Chondrocyte (in vitro differentiated cells): ENCODE data around the gene RMDN2. TPM values are rescaled to one million over a fixed set of nuclear protein-coding genes. Genes with fewer than 3 reads are reported as not detected.

Source experiments
- DNase-seq: peaks from one replicate; pipeline ENCODE4 v3.0.0; 2021; ENCODE audit warnings: mixed read lengths, low spot score
- H3K27ac Mint-ChIP-seq: one replicate; pipeline ENCODE4 v1.8.0; 2021; ENCODE audit warnings: mild to moderate bottlenecking, moderate library complexity, mixed read lengths; ENCODE audit not compliant: unreplicated experiment
- H3K27me3 Mint-ChIP-seq: 2 replicates; pipeline ENCODE4 v1.8.0; 2021; ENCODE audit warnings: low read depth, mixed read lengths
- H3K36me3 Mint-ChIP-seq: 2 replicates; pipeline ENCODE4 v1.8.0; 2021; ENCODE audit warnings: low read depth, mixed read lengths
- H3K4me1 Mint-ChIP-seq: 2 replicates; pipeline ENCODE4 v1.8.0; 2021; ENCODE audit warnings: low read depth, mild to moderate bottlenecking, mixed read lengths
- H3K4me3 Mint-ChIP-seq: one replicate; pipeline ENCODE4 v1.8.0; 2021; ENCODE audit warnings: mild to moderate bottlenecking, moderate library complexity, mixed read lengths; ENCODE audit not compliant: unreplicated experiment
- H3K9me3 Mint-ChIP-seq: 2 replicates; pipeline ENCODE4 v1.8.0; 2021; ENCODE audit warnings: low read depth, mixed read lengths
- total RNA-seq: library from RNA; stranded (reverse); gene quantifications from 3 replicates; pipeline ENCODE4 v1.2.1, GENCODE V29; 2021
- TF ChIP-seq, protein P1 (sequence below): fragments of 200-600 bp; sonication (generic); IDR thresholded peaks from 2 replicates; pipeline ENCODE4 v1.5.0; 2021; ENCODE audit warnings: antibody characterized with exemption, mild to moderate bottlenecking, moderate library complexity

The RMDN2 gene
- total RNA-seq, 1 donor from 2014 or later = 8.1 TPM

DNA sequence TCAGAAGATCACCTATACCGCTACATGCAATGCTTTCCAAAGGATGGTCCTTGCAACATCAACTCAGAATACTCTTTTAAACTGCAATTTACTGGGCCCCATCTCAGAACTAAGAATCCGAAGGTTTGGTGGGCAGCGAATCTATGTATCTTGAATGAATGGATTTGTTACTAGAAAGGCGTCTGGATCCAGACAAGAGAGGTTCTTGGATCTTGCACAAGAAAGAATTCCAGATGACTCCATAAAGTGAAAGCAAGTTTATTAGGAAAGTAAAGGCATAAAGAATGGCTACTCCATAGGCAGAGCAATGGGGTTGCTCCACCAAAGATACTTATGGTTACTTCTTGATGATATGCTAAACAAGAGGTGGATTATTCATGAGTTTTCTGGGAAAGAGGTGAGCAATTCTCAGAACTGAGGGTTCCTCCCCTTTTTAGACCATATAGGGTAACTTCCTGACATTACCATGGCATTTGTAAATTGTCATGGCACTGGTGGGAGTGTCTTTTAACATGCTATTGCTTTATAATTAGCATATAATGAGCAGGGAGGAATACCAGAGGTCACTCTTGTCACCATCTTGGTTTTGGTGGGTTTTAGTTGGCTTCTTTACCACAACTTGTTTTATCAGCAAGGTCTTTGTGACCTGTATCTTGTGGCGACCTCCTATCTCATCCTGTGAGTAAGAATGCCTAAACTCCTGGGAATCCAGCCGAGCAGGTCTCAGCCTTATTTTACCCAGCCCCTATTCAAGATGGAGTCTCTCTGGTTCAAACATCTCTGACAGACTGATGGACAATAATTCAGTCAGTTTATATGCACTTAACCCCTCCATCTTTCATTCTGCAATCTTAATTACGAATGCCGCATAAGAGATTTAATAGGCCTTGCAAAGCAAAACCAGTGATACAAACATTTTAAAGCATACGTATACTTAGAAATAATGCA is 7.5 kb upstream of the RMDN2 start:
- no peaks in the 10 kb centered on the region for H3K9me3 Mint-ChIP-seq
- H3K36me3 Mint-ChIP-seq = no peaks in the 10 kb centered on the region
- TF ChIP-seq, protein P1, sequence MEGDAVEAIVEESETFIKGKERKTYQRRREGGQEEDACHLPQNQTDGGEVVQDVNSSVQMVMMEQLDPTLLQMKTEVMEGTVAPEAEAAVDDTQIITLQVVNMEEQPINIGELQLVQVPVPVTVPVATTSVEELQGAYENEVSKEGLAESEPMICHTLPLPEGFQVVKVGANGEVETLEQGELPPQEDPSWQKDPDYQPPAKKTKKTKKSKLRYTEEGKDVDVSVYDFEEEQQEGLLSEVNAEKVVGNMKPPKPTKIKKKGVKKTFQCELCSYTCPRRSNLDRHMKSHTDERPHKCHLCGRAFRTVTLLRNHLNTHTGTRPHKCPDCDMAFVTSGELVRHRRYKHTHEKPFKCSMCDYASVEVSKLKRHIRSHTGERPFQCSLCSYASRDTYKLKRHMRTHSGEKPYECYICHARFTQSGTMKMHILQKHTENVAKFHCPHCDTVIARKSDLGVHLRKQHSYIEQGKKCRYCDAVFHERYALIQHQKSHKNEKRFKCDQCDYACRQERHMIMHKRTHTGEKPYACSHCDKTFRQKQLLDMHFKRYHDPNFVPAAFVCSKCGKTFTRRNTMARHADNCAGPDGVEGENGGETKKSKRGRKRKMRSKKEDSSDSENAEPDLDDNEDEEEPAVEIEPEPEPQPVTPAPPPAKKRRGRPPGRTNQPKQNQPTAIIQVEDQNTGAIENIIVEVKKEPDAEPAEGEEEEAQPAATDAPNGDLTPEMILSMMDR = no peak
- peaks cover 48% of the 10 kb centered on the region for H3K4me1 Mint-ChIP-seq
- no peaks in the 10 kb centered on the region for H3K27me3 Mint-ChIP-seq
- no peak overlapping the region for H3K4me3 Mint-ChIP-seq
- DNase-seq = no peak
- peak overlapping the region; percentile 25 for H3K27ac Mint-ChIP-seq

DNA sequence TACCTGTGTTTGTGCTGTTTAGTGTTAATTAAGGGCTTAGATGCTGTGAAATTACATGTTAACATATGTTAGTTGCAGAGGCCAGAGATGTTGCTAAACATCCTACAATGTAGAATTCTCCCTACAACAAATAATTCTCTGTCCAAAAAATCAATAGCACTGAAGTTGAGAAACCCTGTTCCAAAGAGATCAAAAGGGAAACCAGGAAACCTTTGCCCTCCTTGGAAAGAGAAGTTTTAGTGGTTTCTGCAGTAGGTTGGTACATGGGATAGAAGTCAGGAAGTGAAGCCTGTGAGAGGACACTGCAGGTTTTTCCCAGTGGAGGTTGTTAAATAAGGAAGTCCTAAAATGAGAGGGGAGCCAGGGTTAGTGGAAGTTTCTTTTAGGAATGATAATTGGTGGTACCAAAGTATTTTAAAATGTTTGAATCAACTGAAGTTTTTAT is 6.3 kb upstream of the RMDN2 start:
- Mint-ChIP-seq H3K27me3 (no peaks in the 10 kb centered on the region), H3K4me1 (peaks cover 48% of the 10 kb centered on the region), H3K27ac (peak overlapping the region; percentile 10), H3K4me3 (no peak overlapping the region), H3K9me3 (no peaks in the 10 kb centered on the region), H3K36me3 (no peaks in the 10 kb centered on the region)
- DNase-seq = no peak
- TF ChIP-seq, protein P1 = no peak

DNA sequence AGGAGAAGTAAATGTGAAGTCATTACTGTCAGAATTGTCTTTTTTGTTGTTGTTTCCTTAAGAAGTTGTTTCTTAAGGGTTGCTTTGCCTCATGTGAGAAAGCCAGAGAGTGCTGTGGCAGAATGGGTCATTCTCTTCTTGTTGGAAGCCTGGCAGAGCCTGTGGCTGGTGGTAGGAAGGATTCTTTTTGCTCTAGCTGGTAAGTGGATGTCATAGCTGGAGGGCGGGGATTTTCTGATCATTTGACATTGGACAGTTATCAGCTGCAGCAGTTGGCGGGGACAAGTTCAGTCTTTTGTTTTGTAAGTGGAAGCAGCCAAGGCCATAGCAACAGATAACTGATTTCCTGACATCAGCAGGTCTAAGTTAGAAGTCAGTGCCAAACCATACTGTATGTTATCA is 5.5 kb upstream of the RMDN2 start:
- no peak for DNase-seq
- TF ChIP-seq, protein P1 = no peak
- Mint-ChIP-seq H3K36me3 (no peaks in the 10 kb centered on the region), H3K9me3 (no peaks in the 10 kb centered on the region), H3K4me1 (peaks cover 54% of the 10 kb centered on the region), H3K27me3 (no peaks in the 10 kb centered on the region), H3K4me3 (no peak overlapping the region), H3K27ac (no peak overlapping the region)

DNA sequence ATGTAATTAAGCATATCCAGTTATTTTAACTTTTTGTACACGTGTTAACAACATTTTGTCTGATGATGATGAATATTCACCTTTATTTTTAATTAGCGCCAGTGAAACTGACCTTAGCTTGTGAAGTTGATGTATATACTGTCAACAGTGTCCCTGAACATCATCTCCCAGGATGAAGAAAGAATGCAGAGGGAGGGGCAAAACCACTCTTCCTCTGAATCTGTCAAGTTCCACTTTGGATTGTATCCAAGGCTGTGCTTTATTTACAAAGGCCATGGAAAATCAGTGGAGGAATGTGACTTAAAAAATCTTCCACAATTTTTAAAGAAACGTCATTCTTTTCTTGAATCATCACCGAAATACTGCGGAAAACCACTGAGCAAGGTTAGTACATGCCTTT is 4.5 kb upstream of the RMDN2 start:
- H3K4me3 Mint-ChIP-seq = no peak overlapping the region
- no peak for DNase-seq
- TF ChIP-seq, protein P1 = no peak

DNA sequence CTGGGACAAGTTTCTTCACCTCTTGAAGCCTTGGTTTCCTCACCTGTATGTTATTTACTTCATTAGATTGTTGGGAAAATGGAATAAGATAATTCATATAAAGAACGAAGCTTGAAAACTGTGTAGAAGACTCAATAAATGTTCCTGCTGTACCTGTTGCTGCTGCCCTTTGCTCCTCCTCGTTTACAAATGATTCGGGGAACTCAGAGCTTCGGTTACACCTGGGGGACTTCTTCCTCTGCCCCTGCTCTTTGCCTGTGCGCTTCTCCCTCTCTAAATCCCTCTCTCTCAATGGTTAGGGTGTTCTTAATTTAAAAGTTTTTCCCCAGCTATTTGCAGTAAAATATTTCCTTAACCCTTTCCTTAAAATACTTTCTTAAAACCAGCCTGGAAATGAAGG is 3.3 kb upstream of the RMDN2 start:
- Mint-ChIP-seq H3K4me3 (no peak overlapping the region), H3K36me3 (no peaks in the 10 kb centered on the region), H3K4me1 (peaks cover 53% of the 10 kb centered on the region), H3K27ac (no peak overlapping the region), H3K27me3 (no peaks in the 10 kb centered on the region), H3K9me3 (no peaks in the 10 kb centered on the region)
- no peak for DNase-seq
- TF ChIP-seq, protein P1 = no peak

More for the DNA sequence above, 4.5 kb upstream of the RMDN2 start:
- H3K9me3 Mint-ChIP-seq = no peaks in the 10 kb centered on the region
- H3K27ac Mint-ChIP-seq = peak overlapping the region; percentile 67
- H3K27me3 Mint-ChIP-seq = no peaks in the 10 kb centered on the region
- peaks cover 56% of the 10 kb centered on the region for H3K4me1 Mint-ChIP-seq
- no peaks in the 10 kb centered on the region for H3K36me3 Mint-ChIP-seq
